ENCODE results near the gene DNMT3L.
"Not testable (repeated sequence)": the region's sequence is repeated elsewhere in the genome, so short reads cannot be mapped to it uniquely, and the experiment has no call there.

GRCh38 chr21:44240353-44240752, 21.3 kb downstream of the DNMT3L start:
- not testable (repeated sequence) for TF ChIP-seq CTCF, POLR2AphosphoS5, POLR2A, EP300 (IDR thresholded peaks at IDR 0.05)
